Upper lobe of left lung (tissue), 6 donors: ENCODE measurements around the gene REV3L. TPM values are rescaled to one million over a fixed set of nuclear protein-coding genes. Genes with fewer than 3 reads are reported as not detected.

Source experiments
- ATAC-seq, 2 donors: fragments of 200-7000 bp; cut with Tn5 transposase; one replicate each; pipeline ENCODE4 v1.9.1; 2022; ENCODE audit warnings: mild to moderate bottlenecking in 2 of 2, moderate library complexity in 2 of 2; ENCODE audit not compliant: low FRiP score in 2 of 2
- DNase-seq, 2 donors: peaks; one replicate each; pipeline ENCODE4 v3.0.0-alpha.2; 2019 to 2020
- H3K27ac ChIP-seq, 4 donors: fragments of 200-600 bp; sonication (generic); one replicate each; pipeline ENCODE4 v1.5.1; 2016 to 2019
- H3K27me3 ChIP-seq, 4 donors: fragments of 200-600 bp; sonication (generic); one replicate each; pipeline ENCODE4 v1.5.1; 2017 to 2019
- H3K36me3 ChIP-seq, 4 donors: fragments of 200-600 bp; sonication (generic); one replicate each; pipeline ENCODE4 v1.5.1; 2016 to 2019
- H3K4me1 ChIP-seq, 4 donors: fragments of 200-600 bp; sonication (generic); one replicate each; pipeline ENCODE4 v1.5.1; 2018 to 2019
- H3K4me3 ChIP-seq, 4 donors: fragments of 200-600 bp; sonication (generic); one replicate each; pipeline ENCODE4 v1.5.1; 2017 to 2019; ENCODE audit warnings: mild to moderate bottlenecking in 2 of 4, moderate library complexity in 1 of 4
- H3K9me3 ChIP-seq, 4 donors: fragments of 200-600 bp; sonication (generic); one replicate each; pipeline ENCODE4 v1.5.1; 2018 to 2019
- CTCF ChIP-seq, 6 experiments: fragments of 450-650 bp in 4 of 6; fragments of 200-600 bp in 2 of 6; sonication (generic) in 2 of 6; IDR thresholded peaks; one replicate each; pipeline ENCODE4 v1.5.1; 2016 to 2019; ENCODE audit warnings: antibody characterized with exemption in 6 of 6
- EP300 ChIP-seq, 4 donors: sonication (generic); formaldehyde crosslinking; IDR thresholded peaks; one replicate each; pipeline ENCODE4 v1.5.1; 2017; ENCODE audit warnings: antibody characterized with exemption in 4 of 4, control low read depth in 2 of 4
- POLR2A ChIP-seq, 4 donors: fragments of 450-650 bp; IDR thresholded peaks; one replicate each; pipeline ENCODE4 v1.5.1; 2016 to 2017; ENCODE audit warnings: antibody characterized with exemption in 4 of 4, mild to moderate bottlenecking in 2 of 4
- POLR2AphosphoS5 ChIP-seq, 2 donors: sonication (generic); formaldehyde crosslinking; IDR thresholded peaks; one replicate each; pipeline ENCODE4 v1.5.1; 2017; ENCODE audit warnings: antibody characterized with exemption in 2 of 2
- whole genome bisulfite sequencing, 2 donors: methylation state at CpG; one replicate each; pipeline ENCODE4 v1.1.5; 2017 to 2018; 5-methylcytosine and 5-hydroxymethylcytosine counted together
- total RNA-seq, 6 donors: library from RNA; depleted of rRNA in 4 of 6; stranded (reverse); fragments of >200 nt in 4 of 6; gene quantifications; one replicate each; pipeline versions ENCODE4 v1.1.0 to v1.2.1, GENCODE V29; 2016 to 2021
- donor health status: DM: no; HTN: no; CAD: no; lungs with moderate emphysema.
- donor health status: DM: no; HTN: yes; CAD: no; lungs with severe emphysema.

Gene REV3L
- total RNA-seq, 6 donors from 2014 or later, result 29.7 to 106 (median 38.0) TPM

- H3K27me3 ChIP-seq, result no peaks in the 10 kb centered on the region
- TF ChIP-seq POLR2AphosphoS5 (IDR thresholded peaks at IDR 0.05), result no peak
- TF ChIP-seq POLR2A (IDR thresholded peaks at IDR 0.05), result no peak
- no peak for TF ChIP-seq CTCF (IDR thresholded peaks at IDR 0.05)
- no peak for TF ChIP-seq EP300 (IDR thresholded peaks at IDR 0.05)
- no peaks in the 10 kb centered on the region for H3K9me3 ChIP-seq
- H3K4me1 ChIP-seq, result peaks cover 0 to 5% (median 0%) of the 10 kb centered on the region in 4 donors
- 98 to 99% methylated on average over 2 of the region's 2 CpGs for WGBS, 2 donors
- ATAC-seq (no peak), DNase-seq (no peak)
- no peak overlapping the region for H3K27ac ChIP-seq
- H3K4me3 ChIP-seq, result no peak overlapping the region
- H3K36me3 ChIP-seq, result peaks cover 2 to 70% (median 17%) of the 10 kb centered on the region in 4 donors
Measured at GRCh38 chr6:111379831-111380230, 103.2 kb downstream of the REV3L start.

- H3K9me3 ChIP-seq, result no peaks in the 10 kb centered on the region
- DNase-seq, result no peak
- TF ChIP-seq EP300 (IDR thresholded peaks at IDR 0.05), result no peak
- no peak for TF ChIP-seq CTCF (IDR thresholded peaks at IDR 0.05)
- no peak for TF ChIP-seq POLR2A (IDR thresholded peaks at IDR 0.05)
- no peak for TF ChIP-seq POLR2AphosphoS5 (IDR thresholded peaks at IDR 0.05)
- no peak overlapping the region for H3K27ac ChIP-seq
- no peak for ATAC-seq
- H3K4me3 ChIP-seq, result no peak overlapping the region
- H3K4me1 ChIP-seq, result peaks cover 0 to 5% (median 0%) of the 10 kb centered on the region in 4 donors
- H3K36me3 ChIP-seq, result peaks cover 2 to 70% (median 19%) of the 10 kb centered on the region in 4 donors
- H3K27me3 ChIP-seq, result no peaks in the 10 kb centered on the region
Measured at GRCh38 chr6:111379302-111379701, 103.7 kb downstream of the REV3L start.

- no peak for TF ChIP-seq POLR2A (IDR thresholded peaks at IDR 0.05)
- TF ChIP-seq POLR2AphosphoS5 (IDR thresholded peaks at IDR 0.05), result no peak
- no peak for TF ChIP-seq EP300 (IDR thresholded peaks at IDR 0.05)
- TF ChIP-seq CTCF (IDR thresholded peaks at IDR 0.05), result no peak
Measured at GRCh38 chr6:111377558-111378120, 105.4 kb downstream of the REV3L start.

GRCh38 chr6:111367393-111368088, 115.5 kb downstream of the REV3L start:
- no peaks in the 10 kb centered on the region for H3K4me1 ChIP-seq
- H3K4me3 ChIP-seq, result no peak overlapping the region
- H3K9me3 ChIP-seq, result no peaks in the 10 kb centered on the region
- H3K27me3 ChIP-seq, result no peaks in the 10 kb centered on the region
- H3K36me3 ChIP-seq, result peaks cover 0 to 16% (median 2%) of the 10 kb centered on the region in 4 donors
- H3K27ac ChIP-seq, result no peak overlapping the region
- ATAC-seq (no peak), DNase-seq (no peak)
- TF ChIP-seq EP300 (IDR thresholded peaks at IDR 0.05) (no peak), POLR2AphosphoS5 (IDR thresholded peaks at IDR 0.05) (no peak), POLR2A (IDR thresholded peaks at IDR 0.05) (no peak), CTCF (IDR thresholded peaks at IDR 0.05) (no peak)
- WGBS, 2 donors, result 81 to 87% methylated on average over 9 of the region's 9 CpGs

More at GRCh38 chr6:111377558-111378120, 105.4 kb downstream of the REV3L start:
- Histone ChIP-seq H3K27me3 (no peaks in the 10 kb centered on the region), H3K4me1 (peaks cover 0 to 4% (median 0%) of the 10 kb centered on the region in 4 donors), H3K36me3 (peaks cover 2 to 69% (median 19%) of the 10 kb centered on the region in 4 donors), H3K9me3 (no peaks in the 10 kb centered on the region), H3K4me3 (no peak overlapping the region), H3K27ac (no peak overlapping the region)
- 96 to 98% methylated on average over 2 of the region's 2 CpGs for WGBS, 2 donors
- DNase-seq, result no peak
- no peak for ATAC-seq
